ENCODE data around the gene REV1. TPM values are rescaled to one million over a fixed set of nuclear protein-coding genes. Genes with fewer than 3 reads are reported as not detected.

REV1 gene
- total RNA-seq, 1 experiment from 2014 or later: 38.7 TPM

DNA sequence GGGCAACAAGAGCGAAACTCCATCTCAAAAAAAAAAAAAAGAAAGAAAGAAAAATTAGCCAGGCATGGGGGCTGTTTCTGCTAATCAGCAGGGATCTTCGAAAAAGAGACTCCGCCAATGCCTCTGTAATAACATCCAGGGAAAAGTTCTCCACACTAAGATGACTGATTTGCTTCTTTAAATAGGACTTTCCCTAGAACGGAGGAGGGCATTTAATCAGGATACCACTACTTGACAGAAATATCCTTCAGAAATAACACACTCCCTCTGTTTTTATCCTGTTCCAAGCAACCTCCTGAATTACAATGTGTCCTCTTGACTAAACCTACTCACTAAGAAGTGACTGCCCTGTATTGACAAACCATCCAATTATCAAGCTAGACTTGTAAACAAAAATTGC is 21.7 kb downstream of the REV1 start:
- H3K27me3 Mint-ChIP-seq (ENCODE audit: low read depth): no peaks in the 10 kb centered on the region
- peak overlapping the region; percentile 84 for H3K27ac Mint-ChIP-seq
- H3K9me3 Mint-ChIP-seq: peaks cover 14% of the 10 kb centered on the region
- no peak for DNase-seq (ENCODE audit: low spot score)
- no peak overlapping the region for H3K4me3 Mint-ChIP-seq
- no peak for ATAC-seq
- POLR2A ChIA-PET: no interaction called here
- peaks cover 48% of the 10 kb centered on the region for H3K4me1 Mint-ChIP-seq
- CTCF ChIA-PET: no interaction called here
- peaks cover 19% of the 10 kb centered on the region for H3K36me3 Mint-ChIP-seq
- TF ChIP-seq CREB1 (CRISPR knock-in tag; IDR thresholded peaks at IDR 0.05) (no peak), IRF2 (CRISPR knock-in tag; IDR thresholded peaks at IDR 0.05; ENCODE audit: borderline replicate concordance, low read depth) (no peak), ZNF263 (CRISPR knock-in tag; IDR thresholded peaks at IDR 0.05; ENCODE audit: low read depth) (no peak), ZNF671 (CRISPR knock-in tag; IDR thresholded peaks at IDR 0.05) (no peak), GTF2I (CRISPR knock-in tag; conservative IDR thresholded peaks at IDR 0.05) (no peak), JUN (CRISPR knock-in tag; IDR thresholded peaks at IDR 0.05) (no peak), ZNF138 (CRISPR knock-in tag; conservative IDR thresholded peaks at IDR 0.05) (no peak), ZNF396 (CRISPR knock-in tag; IDR thresholded peaks at IDR 0.05; ENCODE audit: borderline replicate concordance) (no peak), ZNF317 (CRISPR knock-in tag; IDR thresholded peaks at IDR 0.05; ENCODE audit: borderline replicate concordance, low read depth) (no peak), ETV6 (CRISPR knock-in tag; IDR thresholded peaks at IDR 0.05) (no peak), ZNF416 (CRISPR knock-in tag; IDR thresholded peaks at IDR 0.05) (no peak), FOXJ3 (CRISPR knock-in tag; IDR thresholded peaks at IDR 0.05; ENCODE audit: borderline replicate concordance) (no peak)
- TF ChIP-seq, protein P1, sequence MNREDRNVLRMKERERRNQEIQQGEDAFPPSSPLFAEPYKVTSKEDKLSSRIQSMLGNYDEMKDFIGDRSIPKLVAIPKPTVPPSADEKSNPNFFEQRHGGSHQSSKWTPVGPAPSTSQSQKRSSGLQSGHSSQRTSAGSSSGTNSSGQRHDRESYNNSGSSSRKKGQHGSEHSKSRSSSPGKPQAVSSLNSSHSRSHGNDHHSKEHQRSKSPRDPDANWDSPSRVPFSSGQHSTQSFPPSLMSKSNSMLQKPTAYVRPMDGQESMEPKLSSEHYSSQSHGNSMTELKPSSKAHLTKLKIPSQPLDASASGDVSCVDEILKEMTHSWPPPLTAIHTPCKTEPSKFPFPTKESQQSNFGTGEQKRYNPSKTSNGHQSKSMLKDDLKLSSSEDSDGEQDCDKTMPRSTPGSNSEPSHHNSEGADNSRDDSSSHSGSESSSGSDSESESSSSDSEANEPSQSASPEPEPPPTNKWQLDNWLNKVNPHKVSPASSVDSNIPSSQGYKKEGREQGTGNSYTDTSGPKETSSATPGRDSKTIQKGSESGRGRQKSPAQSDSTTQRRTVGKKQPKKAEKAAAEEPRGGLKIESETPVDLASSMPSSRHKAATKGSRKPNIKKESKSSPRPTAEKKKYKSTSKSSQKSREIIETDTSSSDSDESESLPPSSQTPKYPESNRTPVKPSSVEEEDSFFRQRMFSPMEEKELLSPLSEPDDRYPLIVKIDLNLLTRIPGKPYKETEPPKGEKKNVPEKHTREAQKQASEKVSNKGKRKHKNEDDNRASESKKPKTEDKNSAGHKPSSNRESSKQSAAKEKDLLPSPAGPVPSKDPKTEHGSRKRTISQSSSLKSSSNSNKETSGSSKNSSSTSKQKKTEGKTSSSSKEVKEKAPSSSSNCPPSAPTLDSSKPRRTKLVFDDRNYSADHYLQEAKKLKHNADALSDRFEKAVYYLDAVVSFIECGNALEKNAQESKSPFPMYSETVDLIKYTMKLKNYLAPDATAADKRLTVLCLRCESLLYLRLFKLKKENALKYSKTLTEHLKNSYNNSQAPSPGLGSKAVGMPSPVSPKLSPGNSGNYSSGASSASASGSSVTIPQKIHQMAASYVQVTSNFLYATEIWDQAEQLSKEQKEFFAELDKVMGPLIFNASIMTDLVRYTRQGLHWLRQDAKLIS (CRISPR knock-in tag; IDR thresholded peaks at IDR 0.05; ENCODE audit: borderline replicate concordance): no peak
- TF ChIP-seq, protein P2, sequence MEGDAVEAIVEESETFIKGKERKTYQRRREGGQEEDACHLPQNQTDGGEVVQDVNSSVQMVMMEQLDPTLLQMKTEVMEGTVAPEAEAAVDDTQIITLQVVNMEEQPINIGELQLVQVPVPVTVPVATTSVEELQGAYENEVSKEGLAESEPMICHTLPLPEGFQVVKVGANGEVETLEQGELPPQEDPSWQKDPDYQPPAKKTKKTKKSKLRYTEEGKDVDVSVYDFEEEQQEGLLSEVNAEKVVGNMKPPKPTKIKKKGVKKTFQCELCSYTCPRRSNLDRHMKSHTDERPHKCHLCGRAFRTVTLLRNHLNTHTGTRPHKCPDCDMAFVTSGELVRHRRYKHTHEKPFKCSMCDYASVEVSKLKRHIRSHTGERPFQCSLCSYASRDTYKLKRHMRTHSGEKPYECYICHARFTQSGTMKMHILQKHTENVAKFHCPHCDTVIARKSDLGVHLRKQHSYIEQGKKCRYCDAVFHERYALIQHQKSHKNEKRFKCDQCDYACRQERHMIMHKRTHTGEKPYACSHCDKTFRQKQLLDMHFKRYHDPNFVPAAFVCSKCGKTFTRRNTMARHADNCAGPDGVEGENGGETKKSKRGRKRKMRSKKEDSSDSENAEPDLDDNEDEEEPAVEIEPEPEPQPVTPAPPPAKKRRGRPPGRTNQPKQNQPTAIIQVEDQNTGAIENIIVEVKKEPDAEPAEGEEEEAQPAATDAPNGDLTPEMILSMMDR (IDR thresholded peaks at IDR 0.05): no peak
- TF ChIP-seq, protein P3, sequence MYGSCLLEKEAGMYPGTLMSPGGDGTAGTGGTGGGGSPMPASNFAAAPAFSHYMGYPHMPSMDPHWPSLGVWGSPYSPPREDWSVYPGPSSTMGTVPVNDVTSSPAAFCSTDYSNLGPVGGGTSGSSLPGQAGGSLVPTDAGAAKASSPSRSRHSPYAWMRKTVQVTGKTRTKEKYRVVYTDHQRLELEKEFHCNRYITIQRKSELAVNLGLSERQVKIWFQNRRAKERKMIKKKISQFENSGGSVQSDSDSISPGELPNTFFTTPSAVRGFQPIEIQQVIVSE (CRISPR knock-in tag; IDR thresholded peaks at IDR 0.05; ENCODE audit: borderline replicate concordance): no peak
- TF ChIP-seq, protein P4, sequence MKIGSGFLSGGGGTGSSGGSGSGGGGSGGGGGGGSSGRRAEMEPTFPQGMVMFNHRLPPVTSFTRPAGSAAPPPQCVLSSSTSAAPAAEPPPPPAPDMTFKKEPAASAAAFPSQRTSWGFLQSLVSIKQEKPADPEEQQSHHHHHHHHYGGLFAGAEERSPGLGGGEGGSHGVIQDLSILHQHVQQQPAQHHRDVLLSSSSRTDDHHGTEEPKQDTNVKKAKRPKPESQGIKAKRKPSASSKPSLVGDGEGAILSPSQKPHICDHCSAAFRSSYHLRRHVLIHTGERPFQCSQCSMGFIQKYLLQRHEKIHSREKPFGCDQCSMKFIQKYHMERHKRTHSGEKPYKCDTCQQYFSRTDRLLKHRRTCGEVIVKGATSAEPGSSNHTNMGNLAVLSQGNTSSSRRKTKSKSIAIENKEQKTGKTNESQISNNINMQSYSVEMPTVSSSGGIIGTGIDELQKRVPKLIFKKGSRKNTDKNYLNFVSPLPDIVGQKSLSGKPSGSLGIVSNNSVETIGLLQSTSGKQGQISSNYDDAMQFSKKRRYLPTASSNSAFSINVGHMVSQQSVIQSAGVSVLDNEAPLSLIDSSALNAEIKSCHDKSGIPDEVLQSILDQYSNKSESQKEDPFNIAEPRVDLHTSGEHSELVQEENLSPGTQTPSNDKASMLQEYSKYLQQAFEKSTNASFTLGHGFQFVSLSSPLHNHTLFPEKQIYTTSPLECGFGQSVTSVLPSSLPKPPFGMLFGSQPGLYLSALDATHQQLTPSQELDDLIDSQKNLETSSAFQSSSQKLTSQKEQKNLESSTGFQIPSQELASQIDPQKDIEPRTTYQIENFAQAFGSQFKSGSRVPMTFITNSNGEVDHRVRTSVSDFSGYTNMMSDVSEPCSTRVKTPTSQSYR (CRISPR knock-in tag; IDR thresholded peaks at IDR 0.05): no peak
- TF ChIP-seq, protein P5, sequence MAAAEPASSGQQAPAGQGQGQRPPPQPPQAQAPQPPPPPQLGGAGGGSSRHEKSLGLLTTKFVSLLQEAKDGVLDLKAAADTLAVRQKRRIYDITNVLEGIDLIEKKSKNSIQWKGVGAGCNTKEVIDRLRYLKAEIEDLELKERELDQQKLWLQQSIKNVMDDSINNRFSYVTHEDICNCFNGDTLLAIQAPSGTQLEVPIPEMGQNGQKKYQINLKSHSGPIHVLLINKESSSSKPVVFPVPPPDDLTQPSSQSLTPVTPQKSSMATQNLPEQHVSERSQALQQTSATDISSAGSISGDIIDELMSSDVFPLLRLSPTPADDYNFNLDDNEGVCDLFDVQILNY (CRISPR knock-in tag; IDR thresholded peaks at IDR 0.05): no peak
- TF ChIP-seq, protein P6, sequence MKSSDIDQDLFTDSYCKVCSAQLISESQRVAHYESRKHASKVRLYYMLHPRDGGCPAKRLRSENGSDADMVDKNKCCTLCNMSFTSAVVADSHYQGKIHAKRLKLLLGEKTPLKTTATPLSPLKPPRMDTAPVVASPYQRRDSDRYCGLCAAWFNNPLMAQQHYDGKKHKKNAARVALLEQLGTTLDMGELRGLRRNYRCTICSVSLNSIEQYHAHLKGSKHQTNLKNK (CRISPR knock-in tag; IDR thresholded peaks at IDR 0.05): no peak
- TF ChIP-seq, protein P7, sequence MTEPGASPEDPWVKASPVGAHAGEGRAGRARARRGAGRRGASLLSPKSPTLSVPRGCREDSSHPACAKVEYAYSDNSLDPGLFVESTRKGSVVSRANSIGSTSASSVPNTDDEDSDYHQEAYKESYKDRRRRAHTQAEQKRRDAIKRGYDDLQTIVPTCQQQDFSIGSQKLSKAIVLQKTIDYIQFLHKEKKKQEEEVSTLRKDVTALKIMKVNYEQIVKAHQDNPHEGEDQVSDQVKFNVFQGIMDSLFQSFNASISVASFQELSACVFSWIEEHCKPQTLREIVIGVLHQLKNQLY (CRISPR knock-in tag; IDR thresholded peaks at IDR 0.05): no peak

Data from WTC11 (cell line).